Pons (tissue), 1 donor: Measurements from ENCODE around the gene IGF2.

Experiments used
- DNase-seq: peaks from one replicate; pipeline ENCODE4 v3.0.0-alpha.2; 2016; ENCODE audit warnings: low spot score

The IGF2 gene

GRCh38 chr11:2091786-2092463, 47.3 kb downstream of the IGF2 start:
- DNase-seq: no peak

- no peak for DNase-seq
These were observed 48.0 kb downstream of the IGF2 start for GRCh38 chr11:2091112-2091746.

GRCh38 chr11:2090172-2091111, 48.7 kb downstream of the IGF2 start:
- no peak for DNase-seq

- no peak for DNase-seq
These were observed 49.5 kb downstream of the IGF2 start for GRCh38 chr11:2089536-2090165.

- DNase-seq: no peak
These were observed 50.2 kb downstream of the IGF2 start for GRCh38 chr11:2088746-2089535.

- DNase-seq: no peak
These were observed 50.9 kb downstream of the IGF2 start for GRCh38 chr11:2088284-2088683.

- DNase-seq: no peak
These were observed 52.7 kb downstream of the IGF2 start for GRCh38 chr11:2086239-2087040.

GRCh38 chr11:2085251-2086066, 53.7 kb downstream of the IGF2 start:
- no peak for DNase-seq

GRCh38 chr11:2084721-2085120, 54.5 kb downstream of the IGF2 start:
- no peak for DNase-seq
